Parathyroid adenoma (tissue), 2 donors: Measurements from ENCODE around the gene NOL4L.
A peak's percentile ranks its signal among the peaks of the same experiment; 100 is the strongest.

Experiments
- H2AFZ ChIP-seq: fragments of 300-600 bp; sonication (generic); one replicate; pipeline ENCODE4 v1.7.0; 2017; ENCODE audit warnings: antibody characterized with exemption, mild to moderate bottlenecking
- H3K27ac ChIP-seq: fragments of 300-600 bp; sonication (generic); one replicate; pipeline ENCODE4 v1.7.0; 2017
- H3K27me3 ChIP-seq: fragments of 300-600 bp; sonication (generic); one replicate; pipeline ENCODE4 v1.7.0; 2017; ENCODE audit warnings: low read length; ENCODE audit not compliant: control insufficient read depth, insufficient read depth
- H3K36me3 ChIP-seq: fragments of 300-600 bp; sonication (generic); one replicate; pipeline ENCODE4 v1.7.0; 2017; ENCODE audit warnings: low read length; ENCODE audit not compliant: control insufficient read depth, insufficient read depth
- H3K4me1 ChIP-seq: fragments of 300-600 bp; sonication (generic); one replicate; pipeline ENCODE4 v1.7.0; 2017; ENCODE audit warnings: control low read depth
- H3K4me2 ChIP-seq: fragments of 300-600 bp; sonication (generic); one replicate; pipeline ENCODE4 v1.7.0; 2017; ENCODE audit warnings: low read length
- H3K4me3 ChIP-seq: fragments of 300-600 bp; sonication (generic); one replicate; pipeline ENCODE4 v1.7.0; 2017; ENCODE audit warnings: low read depth, low read length
- H3K79me2 ChIP-seq: fragments of 300-600 bp; sonication (generic); one replicate; pipeline ENCODE4 v1.7.0; 2017; ENCODE audit warnings: control low read depth
- H3K9ac ChIP-seq: fragments of 300-600 bp; sonication (generic); one replicate; pipeline ENCODE4 v1.7.0; 2017; ENCODE audit warnings: mild to moderate bottlenecking
- H3K9me3 ChIP-seq: fragments of 300-600 bp; sonication (generic); one replicate; pipeline ENCODE4 v1.7.0; 2017; ENCODE audit warnings: low read length; ENCODE audit not compliant: control insufficient read depth
- CTCF ChIP-seq: fragments of 300-600 bp; sonication (generic); IDR thresholded peaks from one replicate; pipeline ENCODE4 v1.7.0; 2017; ENCODE audit warnings: antibody characterized with exemption, mild to moderate bottlenecking
- donor health status: primary hyperparathyroidism.

The NOL4L gene

GRCh38 chr20:32474967-32475811, 109.9 kb downstream of the NOL4L start:
- Histone ChIP-seq H3K4me2 (peak overlapping the region; percentile 53), H3K79me2 (peaks cover 62% of the 10 kb centered on the region), H3K27me3 (no peaks in the 10 kb centered on the region), H3K4me3 (peak overlapping the region; percentile 5), H2AFZ (peak overlapping the region; percentile 80), H3K4me1 (peaks cover 27% of the 10 kb centered on the region), H3K9me3 (no peaks in the 10 kb centered on the region), H3K27ac (peak overlapping the region; percentile 76), H3K9ac (no peak overlapping the region), H3K36me3 (no peaks in the 10 kb centered on the region)
- no peak for TF ChIP-seq CTCF

- Histone ChIP-seq H3K79me2 (peaks cover 60% of the 10 kb centered on the region), H3K9me3 (no peaks in the 10 kb centered on the region), H3K9ac (no peak overlapping the region), H3K36me3 (no peaks in the 10 kb centered on the region), H3K4me3 (no peak overlapping the region), H3K27me3 (no peaks in the 10 kb centered on the region), H3K4me1 (peaks cover 23% of the 10 kb centered on the region), H3K4me2 (peak overlapping the region; percentile 53), H2AFZ (peak overlapping the region; percentile 80), H3K27ac (peak overlapping the region; percentile 76)
- no peak for TF ChIP-seq CTCF
Observed at GRCh38 chr20:32474717-32474966, 110.5 kb downstream of the NOL4L start.

GRCh38 chr20:32474009-32474716, 111.0 kb downstream of the NOL4L start:
- Histone ChIP-seq H3K9ac (no peak overlapping the region), H3K36me3 (no peaks in the 10 kb centered on the region), H3K4me1 (peaks cover 23% of the 10 kb centered on the region), H3K79me2 (peaks cover 59% of the 10 kb centered on the region), H3K9me3 (no peaks in the 10 kb centered on the region), H3K27ac (peak overlapping the region; percentile 76), H3K27me3 (no peaks in the 10 kb centered on the region), H2AFZ (no peak overlapping the region), H3K4me3 (no peak overlapping the region), H3K4me2 (peak overlapping the region; percentile 53)
- no peak for TF ChIP-seq CTCF

GRCh38 chr20:32473231-32474008, 111.7 kb downstream of the NOL4L start:
- Histone ChIP-seq H3K4me1 (peaks cover 23% of the 10 kb centered on the region), H3K4me2 (no peak overlapping the region), H3K4me3 (no peak overlapping the region), H3K27me3 (no peaks in the 10 kb centered on the region), H3K9me3 (no peaks in the 10 kb centered on the region), H3K9ac (no peak overlapping the region), H3K36me3 (no peaks in the 10 kb centered on the region), H2AFZ (no peak overlapping the region), H3K79me2 (peaks cover 53% of the 10 kb centered on the region), H3K27ac (peak overlapping the region; percentile 76)
- no peak for TF ChIP-seq CTCF
